Activated T-cell treated with anti-CD3 and anti-CD28 coated beads, Interleukin-2, amount 50 U/mL, for 1 hour (primary cell): Measurements from ENCODE around the gene CDKN1C.
A peak's percentile ranks its signal among the peaks of the same experiment; 100 is the strongest.

Experiments used
- DNase-seq: peaks from one replicate; pipeline ENCODE4 v3.0.0-alpha.2; 2020

The CDKN1C gene

GRCh38 chr11:2904153-2905052 lies 18.8 kb upstream of the CDKN1C start:
- DNase-seq: no peak

DNA sequence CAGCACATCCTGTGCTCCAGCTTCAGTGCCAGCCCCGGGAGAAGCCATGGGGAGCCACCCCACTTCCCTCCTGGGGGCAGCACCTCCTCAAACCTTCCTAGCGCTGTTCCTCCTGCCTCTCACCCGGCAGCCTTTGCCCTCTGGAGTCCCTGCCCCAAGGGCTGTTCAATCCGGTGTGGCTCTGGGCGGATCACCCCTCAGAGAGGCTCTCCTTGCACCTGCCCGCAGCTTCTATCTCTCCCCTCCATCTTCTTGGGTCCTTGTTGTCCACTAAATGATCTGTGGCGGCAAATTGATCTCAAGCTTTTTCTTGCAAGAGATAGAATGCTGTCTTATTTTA lies 18.1 kb upstream of the CDKN1C start:
- no peak for DNase-seq

GRCh38 chr11:2902784-2903671 lies 17.5 kb upstream of the CDKN1C start:
- no peak for DNase-seq

- DNase-seq: peak; percentile 85
Measured at GRCh38 chr11:2901854-2902783, 16.5 kb upstream of the CDKN1C start.

DNA sequence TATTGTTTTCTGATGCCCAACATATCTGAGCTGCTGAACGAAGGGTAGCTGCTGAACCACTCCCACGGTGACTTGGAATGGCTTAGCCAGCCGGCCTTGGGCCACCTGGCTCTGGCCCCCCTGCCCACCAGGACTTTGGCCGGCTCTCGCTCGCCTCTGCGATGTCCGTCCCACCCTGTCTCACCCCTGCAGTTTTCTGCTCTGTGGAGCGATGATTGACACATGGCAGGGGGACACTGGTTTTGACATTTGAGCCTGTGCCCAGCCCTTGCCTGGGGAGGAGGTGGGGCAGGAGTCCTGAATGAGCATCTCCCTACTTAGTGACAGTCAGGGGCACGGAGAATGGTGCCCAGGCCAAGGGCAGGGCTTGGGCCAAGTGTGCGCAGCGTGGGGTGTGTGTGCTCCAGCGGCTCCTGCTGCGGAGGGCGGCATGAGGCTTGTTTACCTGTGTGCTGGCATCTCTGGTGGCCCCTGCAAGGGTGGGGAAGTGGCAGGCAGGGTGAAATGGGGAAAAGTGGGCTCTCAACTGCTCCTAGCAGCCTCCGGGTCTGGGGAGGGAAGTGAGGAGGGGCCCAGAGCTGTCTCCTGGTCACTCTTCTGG lies 15.7 kb upstream of the CDKN1C start:
- no peak for DNase-seq

GRCh38 chr11:2899080-2899783 lies 13.7 kb upstream of the CDKN1C start:
- no peak for DNase-seq

DNA sequence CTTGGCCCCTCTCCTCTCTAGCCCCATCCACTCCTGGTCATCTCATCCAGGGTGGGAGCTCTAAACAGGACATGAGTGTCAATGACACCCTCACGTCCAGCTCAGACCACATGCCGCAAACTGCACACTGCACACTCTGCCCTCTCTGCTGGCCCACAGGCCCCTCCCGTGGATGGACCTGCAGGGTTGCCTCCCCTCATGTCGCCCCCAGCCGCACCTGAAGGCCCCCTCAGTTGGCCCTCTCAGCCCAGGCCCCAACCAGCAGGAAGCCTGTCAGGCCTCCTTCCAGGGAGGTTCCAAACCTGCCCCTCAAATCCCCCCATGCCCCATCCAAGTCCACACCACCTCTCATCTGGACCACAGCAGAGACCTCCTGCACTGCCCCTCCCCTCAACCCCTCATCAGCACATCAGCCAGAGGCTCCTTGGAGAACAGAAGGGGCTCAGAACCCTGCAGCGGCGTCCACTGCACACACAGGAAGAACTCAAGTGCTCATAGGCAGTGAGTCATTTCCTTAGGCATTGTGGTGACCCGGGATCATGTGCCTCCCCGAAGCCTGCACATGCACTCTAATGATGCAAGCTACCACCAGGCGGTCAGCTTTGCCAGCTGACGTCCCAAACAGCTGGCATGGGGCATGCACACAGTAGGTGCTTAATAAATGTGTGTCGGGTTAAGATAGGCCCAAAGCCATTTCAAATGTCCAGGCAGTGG lies 12.9 kb upstream of the CDKN1C start:
- peak; percentile 52 for DNase-seq

DNA sequence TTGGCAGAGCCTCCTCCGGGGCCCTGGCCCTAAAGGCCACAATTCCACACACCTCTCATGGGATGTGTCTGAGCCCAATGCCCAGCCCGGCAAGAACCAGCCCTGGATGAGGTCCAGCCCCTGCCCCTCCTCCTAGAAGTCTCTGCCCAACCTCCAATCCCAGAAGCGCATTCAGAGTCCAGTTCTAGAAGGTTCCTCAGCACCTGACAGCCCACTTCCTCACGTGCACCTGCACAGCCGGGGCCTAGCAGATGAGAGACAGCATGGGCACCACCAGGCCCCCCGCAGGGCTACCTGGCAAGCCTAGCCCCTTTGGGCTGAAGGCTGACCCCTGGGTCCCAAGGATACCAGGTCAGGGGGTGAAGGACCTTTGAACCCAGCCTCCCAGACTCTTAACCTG lies 11.5 kb upstream of the CDKN1C start:
- DNase-seq: no peak

DNA sequence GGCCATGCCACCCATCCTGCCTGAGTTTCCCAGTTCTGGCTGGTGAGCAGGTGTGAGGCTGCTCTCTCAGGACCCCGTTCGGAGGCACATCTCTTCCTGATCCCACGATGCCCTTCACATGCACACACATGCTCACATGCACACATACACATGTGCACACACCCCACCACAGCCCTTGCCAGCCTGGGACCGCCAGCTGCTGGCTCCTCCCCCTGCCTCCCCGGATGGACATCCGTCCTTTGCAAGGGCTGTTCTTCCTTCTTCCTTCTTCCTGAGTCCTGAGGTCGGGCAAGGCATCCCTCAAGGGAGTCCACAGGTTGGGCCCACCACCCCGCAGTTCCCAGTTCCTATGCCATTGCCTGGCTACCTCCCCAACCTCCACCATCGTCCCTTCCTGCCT lies 10.5 kb upstream of the CDKN1C start:
- no peak for DNase-seq

GRCh38 chr11:2893935-2894334 lies 8.4 kb upstream of the CDKN1C start:
- no peak for DNase-seq

GRCh38 chr11:2892967-2893528 lies 7.5 kb upstream of the CDKN1C start:
- no peak for DNase-seq

DNA sequence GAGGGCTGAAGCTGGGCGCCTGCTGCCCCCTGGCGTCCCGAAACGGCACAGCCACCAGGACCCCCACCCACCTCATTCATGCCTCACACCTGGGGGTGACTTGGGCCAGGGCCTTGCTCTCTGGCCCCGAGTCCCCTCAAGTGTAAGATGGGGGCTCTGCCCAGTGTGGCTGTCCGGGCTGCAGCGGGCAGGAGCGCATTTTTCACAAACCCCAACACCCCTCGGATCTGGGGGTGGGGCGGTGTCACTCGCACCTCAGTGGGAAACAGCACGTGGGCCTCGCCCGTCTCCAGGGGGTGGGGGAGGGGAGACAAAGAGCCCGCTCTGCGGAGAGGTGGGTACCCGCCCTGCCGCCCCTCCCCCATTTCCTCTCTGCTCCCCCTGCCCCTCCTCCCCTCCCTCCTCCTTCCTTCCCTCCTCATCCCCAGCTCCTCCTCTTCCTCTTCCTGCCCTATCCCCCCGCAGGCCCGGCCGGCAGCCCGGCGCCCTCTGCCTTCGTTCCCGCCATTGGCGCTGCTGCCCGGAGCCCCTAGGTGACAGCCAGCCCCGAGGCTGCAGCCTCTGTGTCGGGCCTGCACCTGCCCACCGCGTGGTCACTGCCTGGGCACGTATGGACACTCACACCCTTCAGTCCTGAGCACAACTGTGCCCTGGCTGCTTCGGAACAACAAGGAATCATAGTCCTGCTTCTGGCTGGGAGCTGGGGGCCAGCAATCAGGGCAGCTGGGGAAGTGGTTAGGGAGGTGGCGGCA lies 6.8 kb upstream of the CDKN1C start:
- peak; percentile 72 for DNase-seq

DNA sequence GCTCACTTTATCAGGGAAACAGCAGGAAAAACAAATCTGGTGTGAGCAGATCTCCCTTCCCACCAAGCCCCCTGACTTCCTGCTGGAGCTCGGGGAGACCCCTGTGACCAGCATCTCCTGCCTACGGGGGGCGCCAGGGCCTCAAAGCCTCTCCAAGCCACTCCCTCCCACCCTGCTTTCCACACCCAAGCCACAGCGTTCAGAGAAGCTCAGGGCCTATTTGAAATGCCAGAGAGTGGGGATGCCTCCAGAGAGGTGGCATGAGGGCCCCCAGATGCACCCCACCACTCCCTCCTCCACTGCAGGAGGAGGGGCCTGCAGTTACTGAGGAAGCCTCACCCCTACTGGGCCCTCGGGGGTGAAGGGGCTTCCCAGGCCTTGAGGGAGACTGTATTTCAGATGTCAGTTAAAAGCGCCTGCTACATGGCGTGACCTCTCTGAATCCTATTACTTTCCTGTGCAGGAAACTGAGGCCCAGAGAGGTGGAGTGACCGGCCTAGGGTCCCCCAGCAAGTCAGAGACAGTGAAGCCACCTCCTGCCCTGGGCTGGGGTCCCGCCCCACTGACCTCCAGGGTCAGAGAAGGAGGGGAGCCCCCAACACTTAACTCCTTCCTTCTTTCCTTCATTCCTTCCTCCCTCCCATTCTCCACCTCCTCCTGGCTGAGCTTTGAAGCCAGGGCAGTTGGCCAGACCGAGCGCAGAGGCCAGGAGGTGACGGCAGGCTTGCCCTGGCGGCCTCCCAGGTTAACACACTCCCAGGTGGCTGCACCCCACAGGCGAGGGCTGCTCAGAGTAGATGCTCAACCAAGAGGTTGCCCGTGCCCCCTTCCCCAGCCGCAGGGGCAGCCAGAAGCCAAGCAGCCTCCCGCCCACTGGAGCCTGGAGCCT lies 6.0 kb upstream of the CDKN1C start:
- DNase-seq: no peak

- DNase-seq: no peak
Measured at GRCh38 chr11:2890466-2891294, 5.1 kb upstream of the CDKN1C start.

- DNase-seq: no peak
Measured at GRCh38 chr11:2889362-2890273, 4.0 kb upstream of the CDKN1C start.

GRCh38 chr11:2888266-2888968 lies 2.8 kb upstream of the CDKN1C start:
- DNase-seq: peak; percentile 88
